Measurements from ENCODE around the gene ACTN3. TPM values are rescaled to one million over a fixed set of nuclear protein-coding genes. Genes with fewer than 3 reads are reported as not detected.
A peak's percentile ranks its signal among the peaks of the same experiment; 100 is the strongest.

The ACTN3 gene
- total RNA-seq, 2 experiments from 2014 or later: 0.14 to 0.22 TPM

GRCh38 chr11:66564984-66565383 is 18.3 kb downstream of the ACTN3 start:
- TF ChIP-seq CTCF (IDR thresholded peaks at IDR 0.05): no peak
- Mint-ChIP-seq H3K36me3 (ENCODE audit: low read depth) (no peaks in the 10 kb centered on the region), H3K27me3 (no peaks in the 10 kb centered on the region), H3K27ac (no peak overlapping the region), H3K9me3 (no peaks in the 10 kb centered on the region), H3K4me3 (no peak overlapping the region), H3K4me1 (ENCODE audit: low read depth) (no peaks in the 10 kb centered on the region)
- no peaks in the 10 kb centered on the region for H3K9me3 ChIP-seq (ENCODE audit: control insufficient read depth in 1 of 2, insufficient read depth in 1 of 2, low read length in 2 of 2)
- ChIA-PET CTCF (no interaction called here), POLR2A (no interaction called here)
- peaks cover 12% of the 10 kb centered on the region for H3K4me1 ChIP-seq (ENCODE audit: insufficient read depth, low read length)
- DNase-seq (no peak), ATAC-seq (ENCODE audit: poor library complexity) (no peak)
- H3K27ac ChIP-seq (ENCODE audit: low read depth in 1 of 2, low read length in 2 of 2): no peak overlapping the region
- no peaks in the 10 kb centered on the region for H3K27me3 ChIP-seq (ENCODE audit: control insufficient read depth in 1 of 2, insufficient read depth in 2 of 2, low read length in 2 of 2)
- intact Hi-C loops (cut with DNase I, micrococcal nuclease): no loop called here
- H3K4me3 ChIP-seq (ENCODE audit: low read length): no peak overlapping the region
- no peaks in the 10 kb centered on the region for H3K36me3 ChIP-seq (ENCODE audit: insufficient read depth, low read length)

DNA sequence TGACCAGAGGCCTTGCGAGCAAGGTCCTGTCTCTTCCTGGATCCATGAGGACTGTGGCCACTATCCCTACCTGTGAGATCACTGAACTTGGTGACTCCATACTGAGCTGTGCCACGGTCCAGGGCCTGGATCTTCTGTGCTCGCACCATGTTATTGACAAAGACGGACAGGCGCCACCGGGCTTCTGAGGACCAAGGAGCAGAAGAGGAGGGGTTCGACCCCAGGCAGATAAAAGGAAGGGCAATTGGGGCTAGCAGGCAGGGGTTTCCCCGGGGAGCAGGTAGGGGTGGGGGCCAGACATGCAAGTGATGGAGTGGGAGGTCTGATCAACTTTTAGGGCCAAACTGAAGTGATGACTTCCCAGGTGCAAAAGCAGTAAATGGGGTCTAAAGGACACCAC is 19.5 kb downstream of the ACTN3 start:
- no peaks in the 10 kb centered on the region for H3K4me1 Mint-ChIP-seq (ENCODE audit: low read depth)
- POLR2A ChIA-PET: no interaction called here
- H3K4me3 Mint-ChIP-seq: peak overlapping the region; percentile 76
- intact Hi-C loops (cut with DNase I, micrococcal nuclease): no loop called here
- H3K27me3 Mint-ChIP-seq: peaks cover 7% of the 10 kb centered on the region
- no peaks in the 10 kb centered on the region for H3K27me3 ChIP-seq (ENCODE audit: control insufficient read depth in 1 of 2, insufficient read depth in 2 of 2, low read length in 2 of 2)
- no peak overlapping the region for H3K27ac ChIP-seq (ENCODE audit: low read depth in 1 of 2, low read length in 2 of 2)
- no peaks in the 10 kb centered on the region for H3K9me3 Mint-ChIP-seq
- TF ChIP-seq CTCF (IDR thresholded peaks at IDR 0.05): no peak
- H3K27ac Mint-ChIP-seq: no peak overlapping the region
- DNase-seq: no peak
- no peaks in the 10 kb centered on the region for H3K36me3 Mint-ChIP-seq (ENCODE audit: low read depth)
- no peak for ATAC-seq (ENCODE audit: poor library complexity)
- no peaks in the 10 kb centered on the region for H3K36me3 ChIP-seq (ENCODE audit: insufficient read depth, low read length)
- CTCF ChIA-PET: no interaction called here
- peaks cover 12% of the 10 kb centered on the region for H3K4me1 ChIP-seq (ENCODE audit: insufficient read depth, low read length)
- H3K4me3 ChIP-seq (ENCODE audit: low read length): no peak overlapping the region
- H3K9me3 ChIP-seq (ENCODE audit: control insufficient read depth in 1 of 2, insufficient read depth in 1 of 2, low read length in 2 of 2): no peaks in the 10 kb centered on the region

GRCh38 chr11:66567787-66568123 is 21.1 kb downstream of the ACTN3 start:
- Histone ChIP-seq H3K27ac (ENCODE audit: low read depth in 1 of 2, low read length in 2 of 2) (no peak overlapping the region), H3K4me1 (ENCODE audit: insufficient read depth, low read length) (peaks cover 12% of the 10 kb centered on the region), H3K9me3 (ENCODE audit: control insufficient read depth in 1 of 2, insufficient read depth in 1 of 2, low read length in 2 of 2) (no peaks in the 10 kb centered on the region), H3K36me3 (ENCODE audit: insufficient read depth, low read length) (no peaks in the 10 kb centered on the region), H3K4me3 (ENCODE audit: low read length) (peak overlapping the region; percentile 41), H3K27me3 (ENCODE audit: control insufficient read depth in 1 of 2, insufficient read depth in 2 of 2, low read length in 2 of 2) (no peaks in the 10 kb centered on the region)
- no peak for DNase-seq
- POLR2A ChIA-PET: interaction anchor here (0.7 to 3.6 kb wide), 5 partner anchors 22 to 275 kb away, joined by 3 to 35 read pairs (median 17); partner anchors contain the start of genes ACTN3, PELI3, RBM4 and RBM4B
- CTCF ChIA-PET: no interaction called here
- H3K36me3 Mint-ChIP-seq (ENCODE audit: low read depth): no peaks in the 10 kb centered on the region
- intact Hi-C loops (cut with DNase I, micrococcal nuclease): no loop called here
- no peak for TF ChIP-seq CTCF (IDR thresholded peaks at IDR 0.05)
- ATAC-seq (ENCODE audit: poor library complexity): no peak
- H3K27ac Mint-ChIP-seq: no peak overlapping the region
- no peaks in the 10 kb centered on the region for H3K9me3 Mint-ChIP-seq
- H3K4me3 Mint-ChIP-seq: peak overlapping the region; percentile 77
- no peaks in the 10 kb centered on the region for H3K4me1 Mint-ChIP-seq (ENCODE audit: low read depth)
- H3K27me3 Mint-ChIP-seq: peaks cover 7% of the 10 kb centered on the region

Data from CD4-positive, alpha-beta T cell (primary cell).